ENCODE measurements around the gene RANBP3L. TPM values are rescaled to one million over a fixed set of nuclear protein-coding genes. Genes with fewer than 3 reads are reported as not detected.

The RANBP3L gene
- total and polyA plus RNA-seq, 4 donors = 0.33 to 9.2 (median 2.1) TPM

DNA sequence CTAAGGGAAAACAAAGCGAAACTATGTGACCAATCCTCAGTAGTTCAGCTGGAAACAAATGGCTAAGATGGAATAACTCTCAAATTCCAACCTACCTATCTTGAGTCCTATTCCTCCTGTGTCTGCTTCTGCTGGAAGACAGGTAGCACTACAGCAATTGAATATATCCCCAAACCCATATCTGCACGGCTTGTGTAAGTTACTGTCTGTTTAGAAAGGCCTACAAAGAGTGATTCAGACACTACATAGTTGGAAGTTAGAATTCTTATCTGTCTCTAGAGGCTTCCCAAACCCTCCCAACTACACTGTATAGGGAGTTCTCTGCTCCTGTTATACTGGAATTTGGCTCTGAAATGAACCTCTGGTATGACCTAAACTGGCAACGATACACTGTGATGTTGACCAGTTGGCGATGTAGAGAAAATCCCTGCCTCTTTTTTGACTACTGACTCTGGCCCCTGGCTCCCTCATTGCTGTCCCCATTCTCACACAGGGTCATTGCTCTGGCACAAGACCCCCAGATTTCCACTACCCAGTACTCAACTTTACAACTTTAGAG lies 37.4 kb downstream of the RANBP3L start:
- Histone ChIP-seq H3K36me3 (ENCODE audit: control insufficient read depth in 4 of 4, insufficient read depth in 3 of 4, low read depth in 1 of 4, low read length in 3 of 4) (peaks cover 0 to 4% (median 2%) of the 10 kb centered on the region in 4 donors), H3K27ac (ENCODE audit: low read depth in 1 of 2, low read length in 2 of 2) (no peak overlapping the region), H3K27me3 (ENCODE audit: control insufficient read depth in 4 of 4, insufficient read depth in 4 of 4, low read length in 3 of 4) (no peaks in the 10 kb centered on the region), H3K9ac (ENCODE audit: low read depth in 1 of 2, low read length in 2 of 2) (no peak overlapping the region), H3K4me3 (ENCODE audit: low read depth in 1 of 3, low read length in 3 of 3) (no peak overlapping the region), H3K4me1 (ENCODE audit: control insufficient read depth in 4 of 4, insufficient read depth in 4 of 4, low read length in 3 of 4) (peaks cover 0 to 3% (median 2%) of the 10 kb centered on the region in 4 donors), H3K9me3 (ENCODE audit: control insufficient read depth in 4 of 4, low read length in 3 of 4) (no peaks in the 10 kb centered on the region)
- TF ChIP-seq, protein P1, sequence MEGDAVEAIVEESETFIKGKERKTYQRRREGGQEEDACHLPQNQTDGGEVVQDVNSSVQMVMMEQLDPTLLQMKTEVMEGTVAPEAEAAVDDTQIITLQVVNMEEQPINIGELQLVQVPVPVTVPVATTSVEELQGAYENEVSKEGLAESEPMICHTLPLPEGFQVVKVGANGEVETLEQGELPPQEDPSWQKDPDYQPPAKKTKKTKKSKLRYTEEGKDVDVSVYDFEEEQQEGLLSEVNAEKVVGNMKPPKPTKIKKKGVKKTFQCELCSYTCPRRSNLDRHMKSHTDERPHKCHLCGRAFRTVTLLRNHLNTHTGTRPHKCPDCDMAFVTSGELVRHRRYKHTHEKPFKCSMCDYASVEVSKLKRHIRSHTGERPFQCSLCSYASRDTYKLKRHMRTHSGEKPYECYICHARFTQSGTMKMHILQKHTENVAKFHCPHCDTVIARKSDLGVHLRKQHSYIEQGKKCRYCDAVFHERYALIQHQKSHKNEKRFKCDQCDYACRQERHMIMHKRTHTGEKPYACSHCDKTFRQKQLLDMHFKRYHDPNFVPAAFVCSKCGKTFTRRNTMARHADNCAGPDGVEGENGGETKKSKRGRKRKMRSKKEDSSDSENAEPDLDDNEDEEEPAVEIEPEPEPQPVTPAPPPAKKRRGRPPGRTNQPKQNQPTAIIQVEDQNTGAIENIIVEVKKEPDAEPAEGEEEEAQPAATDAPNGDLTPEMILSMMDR (IDR thresholded peaks at IDR 0.05; ENCODE audit: low read depth, low read length, missing input control) = no peak
- TF ChIP-seq FOXA1 (IDR thresholded peaks at IDR 0.05) = no peak
- 76% methylated on average over 4 of the region's 4 CpGs for WGBS
- no peak for DNase-seq (ENCODE audit: low spot score)

DNA sequence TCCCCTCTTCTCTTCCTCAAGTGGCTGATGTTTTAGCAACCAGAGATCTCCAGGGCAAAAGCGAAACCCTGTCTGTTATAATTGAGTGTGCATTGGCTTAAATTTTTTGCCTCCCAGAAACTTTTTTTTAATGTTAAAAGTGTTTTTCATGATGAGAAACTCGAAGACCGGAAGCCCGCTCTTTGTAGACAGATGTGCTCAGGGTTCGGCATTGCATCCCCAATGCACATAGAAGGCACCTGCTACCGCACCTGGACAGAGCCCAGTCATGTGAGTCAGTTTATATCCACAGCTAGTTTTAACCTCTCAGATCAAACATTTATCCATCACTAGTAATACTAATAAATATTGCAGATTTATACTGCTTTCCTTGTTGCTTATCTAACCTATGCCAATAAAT lies 40.5 kb downstream of the RANBP3L start:
- WGBS = 95% methylated on average over 6 of the region's 6 CpGs
- Histone ChIP-seq H3K9me3 (ENCODE audit: control insufficient read depth in 4 of 4, low read length in 3 of 4) (no peaks in the 10 kb centered on the region), H3K4me3 (ENCODE audit: low read depth in 1 of 3, low read length in 3 of 3) (no peak overlapping the region), H3K36me3 (ENCODE audit: control insufficient read depth in 4 of 4, insufficient read depth in 3 of 4, low read depth in 1 of 4, low read length in 3 of 4) (peaks cover 0 to 9% (median 4%) of the 10 kb centered on the region in 4 donors), H3K27ac (ENCODE audit: low read depth in 1 of 2, low read length in 2 of 2) (no peak overlapping the region), H3K4me1 (ENCODE audit: control insufficient read depth in 4 of 4, insufficient read depth in 4 of 4, low read length in 3 of 4) (peaks cover 0 to 3% (median 1%) of the 10 kb centered on the region in 4 donors), H3K27me3 (ENCODE audit: control insufficient read depth in 4 of 4, insufficient read depth in 4 of 4, low read length in 3 of 4) (no peaks in the 10 kb centered on the region), H3K9ac (ENCODE audit: low read depth in 1 of 2, low read length in 2 of 2) (no peak overlapping the region)
- no peak for DNase-seq (ENCODE audit: low spot score)
- no peak for TF ChIP-seq GABPA (IDR thresholded peaks at IDR 0.05 in 1 of 2, conservative IDR thresholded peaks at IDR 0.05 in 1 of 2)
- TF ChIP-seq, protein P2, sequence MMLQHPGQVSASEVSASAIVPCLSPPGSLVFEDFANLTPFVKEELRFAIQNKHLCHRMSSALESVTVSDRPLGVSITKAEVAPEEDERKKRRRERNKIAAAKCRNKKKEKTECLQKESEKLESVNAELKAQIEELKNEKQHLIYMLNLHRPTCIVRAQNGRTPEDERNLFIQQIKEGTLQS (IDR thresholded peaks at IDR 0.05) = no peak
- no peak for TF ChIP-seq RAD21 (IDR thresholded peaks at IDR 0.05)
- no peak for TF ChIP-seq YY1 (IDR thresholded peaks at IDR 0.05)
- TF ChIP-seq SP1 (IDR thresholded peaks at IDR 0.05) = no peak
- no peak for TF ChIP-seq TAF1 (conservative IDR thresholded peaks at IDR 0.05)
- no peak for TF ChIP-seq HNF4G (IDR thresholded peaks at IDR 0.05)
- TF ChIP-seq, protein P3, sequence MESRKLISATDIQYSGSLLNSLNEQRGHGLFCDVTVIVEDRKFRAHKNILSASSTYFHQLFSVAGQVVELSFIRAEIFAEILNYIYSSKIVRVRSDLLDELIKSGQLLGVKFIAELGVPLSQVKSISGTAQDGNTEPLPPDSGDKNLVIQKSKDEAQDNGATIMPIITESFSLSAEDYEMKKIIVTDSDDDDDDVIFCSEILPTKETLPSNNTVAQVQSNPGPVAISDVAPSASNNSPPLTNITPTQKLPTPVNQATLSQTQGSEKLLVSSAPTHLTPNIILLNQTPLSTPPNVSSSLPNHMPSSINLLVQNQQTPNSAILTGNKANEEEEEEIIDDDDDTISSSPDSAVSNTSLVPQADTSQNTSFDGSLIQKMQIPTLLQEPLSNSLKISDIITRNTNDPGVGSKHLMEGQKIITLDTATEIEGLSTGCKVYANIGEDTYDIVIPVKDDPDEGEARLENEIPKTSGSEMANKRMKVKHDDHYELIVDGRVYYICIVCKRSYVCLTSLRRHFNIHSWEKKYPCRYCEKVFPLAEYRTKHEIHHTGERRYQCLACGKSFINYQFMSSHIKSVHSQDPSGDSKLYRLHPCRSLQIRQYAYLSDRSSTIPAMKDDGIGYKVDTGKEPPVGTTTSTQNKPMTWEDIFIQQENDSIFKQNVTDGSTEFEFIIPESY (IDR thresholded peaks at IDR 0.05) = no peak
- TF ChIP-seq FOXA1 (IDR thresholded peaks at IDR 0.05) = no peak
- no peak for TF ChIP-seq JUND (IDR thresholded peaks at IDR 0.05)
- TF ChIP-seq, protein P4, sequence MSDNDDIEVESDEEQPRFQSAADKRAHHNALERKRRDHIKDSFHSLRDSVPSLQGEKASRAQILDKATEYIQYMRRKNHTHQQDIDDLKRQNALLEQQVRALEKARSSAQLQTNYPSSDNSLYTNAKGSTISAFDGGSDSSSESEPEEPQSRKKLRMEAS (IDR thresholded peaks at IDR 0.05) = no peak
- TF ChIP-seq, protein P5, sequence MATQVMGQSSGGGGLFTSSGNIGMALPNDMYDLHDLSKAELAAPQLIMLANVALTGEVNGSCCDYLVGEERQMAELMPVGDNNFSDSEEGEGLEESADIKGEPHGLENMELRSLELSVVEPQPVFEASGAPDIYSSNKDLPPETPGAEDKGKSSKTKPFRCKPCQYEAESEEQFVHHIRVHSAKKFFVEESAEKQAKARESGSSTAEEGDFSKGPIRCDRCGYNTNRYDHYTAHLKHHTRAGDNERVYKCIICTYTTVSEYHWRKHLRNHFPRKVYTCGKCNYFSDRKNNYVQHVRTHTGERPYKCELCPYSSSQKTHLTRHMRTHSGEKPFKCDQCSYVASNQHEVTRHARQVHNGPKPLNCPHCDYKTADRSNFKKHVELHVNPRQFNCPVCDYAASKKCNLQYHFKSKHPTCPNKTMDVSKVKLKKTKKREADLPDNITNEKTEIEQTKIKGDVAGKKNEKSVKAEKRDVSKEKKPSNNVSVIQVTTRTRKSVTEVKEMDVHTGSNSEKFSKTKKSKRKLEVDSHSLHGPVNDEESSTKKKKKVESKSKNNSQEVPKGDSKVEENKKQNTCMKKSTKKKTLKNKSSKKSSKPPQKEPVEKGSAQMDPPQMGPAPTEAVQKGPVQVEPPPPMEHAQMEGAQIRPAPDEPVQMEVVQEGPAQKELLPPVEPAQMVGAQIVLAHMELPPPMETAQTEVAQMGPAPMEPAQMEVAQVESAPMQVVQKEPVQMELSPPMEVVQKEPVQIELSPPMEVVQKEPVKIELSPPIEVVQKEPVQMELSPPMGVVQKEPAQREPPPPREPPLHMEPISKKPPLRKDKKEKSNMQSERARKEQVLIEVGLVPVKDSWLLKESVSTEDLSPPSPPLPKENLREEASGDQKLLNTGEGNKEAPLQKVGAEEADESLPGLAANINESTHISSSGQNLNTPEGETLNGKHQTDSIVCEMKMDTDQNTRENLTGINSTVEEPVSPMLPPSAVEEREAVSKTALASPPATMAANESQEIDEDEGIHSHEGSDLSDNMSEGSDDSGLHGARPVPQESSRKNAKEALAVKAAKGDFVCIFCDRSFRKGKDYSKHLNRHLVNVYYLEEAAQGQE (IDR thresholded peaks at IDR 0.05) = no peak
- TF ChIP-seq FOXA2 (IDR thresholded peaks at IDR 0.05) = no peak
- TF ChIP-seq RXRA (IDR thresholded peaks at IDR 0.05) = no peak
- TF ChIP-seq EGR1 (IDR thresholded peaks at IDR 0.05; ENCODE audit: low read depth in 2 of 2) = no peak
- TF ChIP-seq, protein P1 (IDR thresholded peaks at IDR 0.05; ENCODE audit: low read depth, low read length, missing input control) = no peak
- no peak for TF ChIP-seq NR2F2 (IDR thresholded peaks at IDR 0.05)
- TF ChIP-seq HNF4A (conservative IDR thresholded peaks at IDR 0.05) = no peak

Measured in liver (tissue), 9 donors.